ENCODE measurements around the gene C12orf42. TPM values are rescaled to one million over a fixed set of nuclear protein-coding genes. Genes with fewer than 3 reads are reported as not detected.

Gene C12orf42
- total and polyA plus RNA-seq, 2 of the 4 experiments (the other 2 are of a cell fraction), result not detected

GRCh38 chr12:103520686-103521215, 25.0 kb upstream of the C12orf42 start:
- H2BK15ac ChIP-seq (ENCODE audit: low read depth, low read length), result no peak overlapping the region
- no TSS peak for BruUV-seq (replicated peaks)
- POLR2A ChIA-PET (ENCODE audit: unreplicated experiment), result interaction anchor here (0.7 kb wide), 1 partner anchor 562 kb away, joined by 3 read pairs; no protein-coding TSS in a partner anchor

More at GRCh38 chr12:103520686-103521215, 25.0 kb upstream of the C12orf42 start:
- no peak overlapping the region for H2BK120ac ChIP-seq (ENCODE audit: low read depth, low read length)
- no peaks in the 10 kb centered on the region for H3K27me3 ChIP-seq (ENCODE audit: control insufficient read depth, insufficient read depth, low read length)
- H3K4me2 ChIP-seq (ENCODE audit: low read depth, low read length), result no peak overlapping the region
- no peak overlapping the region for H3K18ac ChIP-seq (ENCODE audit: low read depth, low read length)
- CTCF ChIA-PET, result no interaction called here
- H3K9ac ChIP-seq (ENCODE audit: low read depth, low read length), result no peak overlapping the region
- no CpG with 5 or more reads among the region's 2 CpGs for WGBS, 2 experiments (ENCODE audit: extremely low coverage in 2 of 2, insufficient read length in 1 of 2)
- in situ Hi-C loops (cut with MboI; ENCODE audit: low sequenced_read_pairs) (no loop called here), dilution Hi-C loops (cut with HindIII; ENCODE audit: low sequenced_read_pairs, unreplicated experiment) (no loop called here), intact Hi-C loops (cut with micrococcal nuclease) (no loop called here)
- no peak overlapping the region for H3K27ac ChIP-seq (ENCODE audit: insufficient read depth, low read length)
- H3K23ac ChIP-seq (ENCODE audit: low read depth, low read length), result no peak overlapping the region
- H2AK5ac ChIP-seq (ENCODE audit: low read depth, low read length), result no peak overlapping the region
- no peaks in the 10 kb centered on the region for H3K9me1 ChIP-seq (ENCODE audit: insufficient read depth, low read length)
- no peak overlapping the region for H2AFZ ChIP-seq (replicated peaks; ENCODE audit: low read length, poor library complexity)
- ATAC-seq (ENCODE audit: low read depth) (no peak), DNase-seq (no peak)
- H4K5ac ChIP-seq (ENCODE audit: low read depth, low read length), result no peak overlapping the region
- H3K79me1 ChIP-seq (ENCODE audit: low read depth in 1 of 2, low read length in 2 of 2), result no peaks in the 10 kb centered on the region
- no peak overlapping the region for H3K56ac ChIP-seq (ENCODE audit: extremely low read depth, insufficient read depth, low read length)
- no peak overlapping the region for H3K14ac ChIP-seq (replicated peaks; ENCODE audit: low read depth, low read length)
- H4K20me1 ChIP-seq (ENCODE audit: insufficient read depth, low read length), result no peaks in the 10 kb centered on the region
- no peak for TF ChIP-seq MAFK (IDR thresholded peaks at IDR 0.05; ENCODE audit: low read depth, low read length)
- no peak for TF ChIP-seq CTCF (conservative IDR thresholded peaks at IDR 0.05; ENCODE audit: low read depth, low read length)
- no peak for TF ChIP-seq FOS (IDR thresholded peaks at IDR 0.05; ENCODE audit: low read depth, low read length)
- no peak overlapping the region for H4K8ac ChIP-seq (ENCODE audit: low read depth in 2 of 2, low read length in 2 of 2)
- no peak overlapping the region for H2AK9ac ChIP-seq (replicated peaks; ENCODE audit: low read depth, low read length, poor library complexity)
- H2BK5ac ChIP-seq (ENCODE audit: low read depth, low read length, poor library complexity, severe bottlenecking), result no peak overlapping the region
- H4K91ac ChIP-seq (ENCODE audit: insufficient read depth, low read depth, low read length), result no peak overlapping the region
- no peaks in the 10 kb centered on the region for H3K4me1 ChIP-seq (ENCODE audit: control insufficient read depth, insufficient read depth, low read length)
- H3K9me3 ChIP-seq (ENCODE audit: control insufficient read depth, insufficient read depth, low read length), result no peaks in the 10 kb centered on the region
- H3K36me3 ChIP-seq (ENCODE audit: control insufficient read depth, insufficient read depth, low read length), result no peaks in the 10 kb centered on the region
- H3K4me3 ChIP-seq (ENCODE audit: insufficient read depth, low read depth, low read length), result no peak overlapping the region
- H2BK20ac ChIP-seq (ENCODE audit: low read depth, low read length), result no peak overlapping the region
- H3K4ac ChIP-seq (ENCODE audit: low read depth, low read length), result no peak overlapping the region

Measured in IMR-90 (cell line).